AG10803 (cell line): Measurements from ENCODE around the gene CA10.

Experiments used
- DNase-seq: peaks from one replicate; pipeline ENCODE4 v3.0.0; 2010; ENCODE audit warnings: low read depth
- H3K4me3 ChIP-seq: 2 replicates; pipeline ENCODE4 v1.5.1; 2011; ENCODE audit warnings: mild to moderate bottlenecking, low read length, control low read depth
- CTCF ChIP-seq: conservative IDR thresholded peaks from 2 replicates; pipeline ENCODE4 v1.5.1; 2011; ENCODE audit warnings: mild to moderate bottlenecking, low read length, control low read depth, inconsistent platforms

Gene CA10

GRCh38 chr17:52049051-52049450, 109.5 kb downstream of the CA10 start:
- no peak overlapping the region for H3K4me3 ChIP-seq
- no peak for TF ChIP-seq CTCF
- no peak for DNase-seq

GRCh38 chr17:52048137-52048898, 110.2 kb downstream of the CA10 start:
- no peak for DNase-seq
- TF ChIP-seq CTCF = no peak
- no peak overlapping the region for H3K4me3 ChIP-seq

GRCh38 chr17:52047086-52047485, 111.4 kb downstream of the CA10 start:
- no peak for DNase-seq
- H3K4me3 ChIP-seq = no peak overlapping the region
- no peak for TF ChIP-seq CTCF

GRCh38 chr17:52041123-52041617, 117.3 kb downstream of the CA10 start:
- TF ChIP-seq CTCF = no peak
- H3K4me3 ChIP-seq = no peak overlapping the region
- no peak for DNase-seq

GRCh38 chr17:52036416-52036815, 122.1 kb downstream of the CA10 start:
- TF ChIP-seq CTCF = no peak
- H3K4me3 ChIP-seq = no peak overlapping the region
- DNase-seq = no peak

GRCh38 chr17:52035336-52035915, 123.1 kb downstream of the CA10 start:
- no peak for DNase-seq
- TF ChIP-seq CTCF = no peak
- H3K4me3 ChIP-seq = no peak overlapping the region

GRCh38 chr17:52032454-52032853, 126.1 kb downstream of the CA10 start:
- H3K4me3 ChIP-seq = no peak overlapping the region
- no peak for DNase-seq
- TF ChIP-seq CTCF = no peak
